ENCODE data around the gene SLC5A3. TPM values are rescaled to one million over a fixed set of nuclear protein-coding genes. Genes with fewer than 3 reads are reported as not detected.
A peak's percentile ranks its signal among the peaks of the same experiment; 100 is the strongest.

Gene SLC5A3
- total RNA-seq = 31.9 and 45.0 TPM in 2 replicates
- 5.8 TPM for polyA plus RNA-seq (2012)

DNA sequence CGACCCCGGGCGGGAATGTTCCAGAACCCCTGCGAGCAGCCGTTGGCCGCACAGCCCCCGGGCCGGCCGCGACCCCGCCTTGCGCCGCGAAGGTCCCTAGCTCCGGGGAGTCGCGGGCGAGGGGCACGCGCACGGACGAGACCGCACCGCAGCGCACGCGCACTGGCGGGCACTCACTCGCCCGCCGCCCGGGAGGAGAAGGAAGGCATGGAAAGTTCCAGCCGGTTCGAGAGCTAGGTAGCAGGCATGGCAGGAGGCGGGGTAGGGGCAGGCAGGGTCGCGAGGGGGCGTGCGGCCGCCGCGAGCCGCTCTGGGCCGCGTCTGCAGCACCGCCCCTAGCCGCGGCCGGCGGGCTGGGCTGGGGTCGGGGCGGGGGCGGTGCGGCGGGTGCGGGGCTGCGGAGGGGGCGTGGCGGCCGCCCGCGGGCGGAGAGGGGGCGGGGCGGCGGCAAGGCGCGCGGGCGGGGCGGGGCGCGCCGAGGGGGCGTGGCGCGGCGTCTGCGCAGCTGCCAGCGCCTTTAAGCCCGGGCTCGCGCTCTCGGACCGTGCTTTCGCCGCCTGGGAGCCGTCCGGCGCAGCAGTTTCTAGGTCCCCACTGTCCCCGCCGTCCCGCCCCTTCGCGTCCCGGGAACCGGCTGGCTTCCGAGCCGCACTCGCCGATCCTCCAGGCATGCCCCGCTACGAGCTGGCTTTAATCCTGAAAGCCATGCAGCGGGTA is at the start of gene SLC5A3, which contains the start of gene MRPS6:
Gene SLC5A3 (plus strand): TSS at position 547 of the 717 bp plus-strand sequence. CDS start 21,621 bp downstream, outside the sequence.
Gene MRPS6 (plus strand): TSS at position 547 of the 717 bp plus-strand sequence. CDS start 123 bp downstream, at position 670.
- DNase-seq (ENCODE audit: low read depth) = peak; percentile 88

DNA sequence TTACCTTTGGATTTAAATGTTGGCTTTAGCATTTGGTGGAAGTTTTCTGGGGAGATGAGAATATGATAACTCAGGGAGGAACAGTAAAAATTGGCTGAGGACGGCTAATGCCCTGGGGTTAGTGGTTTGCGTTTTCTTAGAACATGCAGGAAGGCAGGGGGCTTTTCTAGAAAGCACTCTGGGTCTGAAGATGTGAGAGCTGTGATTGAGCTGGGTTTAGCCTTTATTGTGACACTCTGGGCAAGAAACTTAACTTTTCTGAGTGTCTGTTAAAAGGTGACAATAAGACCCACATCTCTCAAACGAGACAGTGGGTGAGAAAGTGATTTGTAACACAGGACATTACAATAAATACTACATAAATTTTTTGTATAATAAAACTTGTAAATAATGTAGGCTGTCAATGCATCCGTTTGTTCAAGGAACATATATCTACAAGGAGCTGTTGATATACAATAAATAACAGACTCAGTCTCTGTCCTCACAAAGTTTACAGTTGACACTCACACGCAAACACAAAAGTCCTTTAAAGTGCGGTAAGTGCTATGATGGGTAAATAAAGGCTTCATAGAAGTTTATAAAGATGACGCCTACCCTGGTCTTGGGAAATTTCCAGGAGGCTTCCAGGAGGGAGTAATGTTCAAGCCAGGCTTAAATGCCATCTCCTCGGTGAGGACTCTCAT is 49.5 kb upstream of the SLC5A3 start:
- DNase-seq (ENCODE audit: low read depth) = no peak

DNA sequence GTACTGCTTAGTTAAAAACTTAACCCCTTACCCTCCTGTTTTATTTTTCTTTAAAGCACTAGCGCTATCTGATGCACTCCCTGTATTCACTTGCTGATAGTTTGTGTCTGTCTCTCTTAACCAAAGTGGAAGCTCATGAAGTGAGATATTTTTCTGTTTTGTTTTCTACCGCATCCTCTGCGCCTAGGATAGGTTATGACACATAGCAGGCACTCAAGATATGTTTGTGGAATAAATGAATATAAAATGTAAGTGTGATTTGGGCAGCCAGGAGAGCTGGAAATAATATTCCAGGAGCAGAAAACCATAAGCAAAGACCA is 49.0 kb upstream of the SLC5A3 start:
- DNase-seq (ENCODE audit: low read depth) = no peak

GRCh38 chr21:34027721-34028461 is 45.5 kb upstream of the SLC5A3 start:
- no peak for DNase-seq (ENCODE audit: low read depth)

DNA sequence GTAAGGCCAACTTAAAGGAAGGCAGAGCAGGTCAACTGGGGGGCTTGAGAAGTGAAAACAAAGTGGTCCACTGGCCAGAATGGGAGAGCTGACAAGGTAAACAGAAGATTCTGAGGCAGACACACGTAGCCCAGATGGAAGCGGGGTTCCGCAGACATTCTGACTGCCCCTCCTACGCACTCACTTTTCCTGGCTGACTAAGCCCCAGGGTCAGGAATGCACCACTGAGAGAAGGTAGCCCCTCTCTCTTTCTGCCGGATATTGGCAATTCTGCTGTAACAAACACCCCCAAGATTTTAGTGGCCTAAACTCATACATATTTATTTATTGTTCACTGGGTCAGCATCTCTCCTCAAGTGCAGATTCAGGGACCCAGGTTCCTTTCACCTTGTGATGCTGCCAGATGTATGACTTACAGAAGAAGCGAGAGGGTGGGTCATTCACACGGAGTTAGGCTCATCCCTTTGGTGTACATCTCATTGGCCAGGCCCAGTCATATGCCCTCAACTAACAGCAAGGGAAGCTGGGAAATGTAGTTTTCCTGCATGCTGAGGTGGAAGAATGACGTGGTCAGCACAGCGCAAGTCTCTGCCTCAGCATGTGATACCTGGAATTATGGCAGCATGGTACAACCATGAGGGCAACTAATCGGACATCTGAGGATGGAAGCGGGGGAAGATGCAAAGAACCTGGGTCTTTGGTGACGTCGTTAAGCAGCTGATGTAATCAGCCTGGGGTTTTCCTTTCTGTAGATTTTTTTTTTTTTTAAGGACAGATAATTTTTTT is 43.4 kb upstream of the SLC5A3 start:
- DNase-seq (ENCODE audit: low read depth) = no peak

- no peak for DNase-seq (ENCODE audit: low read depth)
These were observed 41.5 kb upstream of the SLC5A3 start for GRCh38 chr21:34031835-34032370.

DNA sequence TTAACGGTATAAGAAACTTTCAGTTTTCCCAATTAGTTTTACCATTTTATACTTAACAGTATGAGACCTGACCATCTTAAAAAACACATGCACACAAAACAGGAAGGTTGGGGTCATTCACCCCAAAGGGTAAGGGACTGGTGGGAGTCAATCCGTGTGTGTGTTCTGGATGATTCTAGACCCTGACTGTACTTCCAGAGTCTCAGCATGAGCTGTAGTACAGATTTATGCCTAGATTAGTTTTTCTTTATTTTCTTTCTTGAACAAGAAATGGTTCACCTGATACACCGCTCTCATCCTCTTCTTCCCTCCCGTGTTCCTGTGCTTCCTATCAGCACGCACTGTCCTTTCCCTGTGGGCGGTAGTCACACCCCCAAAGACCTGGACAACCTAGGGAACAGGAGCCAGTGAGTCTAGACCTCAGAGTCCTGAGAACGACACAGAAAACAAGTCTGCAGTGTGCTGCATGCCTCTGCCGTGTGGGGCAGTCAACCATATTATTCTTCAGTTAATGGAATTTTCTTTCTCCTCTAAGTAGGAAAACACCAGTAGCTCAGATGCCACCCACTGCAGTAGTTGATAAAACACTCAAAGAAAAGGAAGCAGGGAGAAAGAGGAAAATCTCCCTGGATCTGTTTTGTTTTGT is 38.9 kb upstream of the SLC5A3 start:
- no peak for DNase-seq (ENCODE audit: low read depth)

DNA sequence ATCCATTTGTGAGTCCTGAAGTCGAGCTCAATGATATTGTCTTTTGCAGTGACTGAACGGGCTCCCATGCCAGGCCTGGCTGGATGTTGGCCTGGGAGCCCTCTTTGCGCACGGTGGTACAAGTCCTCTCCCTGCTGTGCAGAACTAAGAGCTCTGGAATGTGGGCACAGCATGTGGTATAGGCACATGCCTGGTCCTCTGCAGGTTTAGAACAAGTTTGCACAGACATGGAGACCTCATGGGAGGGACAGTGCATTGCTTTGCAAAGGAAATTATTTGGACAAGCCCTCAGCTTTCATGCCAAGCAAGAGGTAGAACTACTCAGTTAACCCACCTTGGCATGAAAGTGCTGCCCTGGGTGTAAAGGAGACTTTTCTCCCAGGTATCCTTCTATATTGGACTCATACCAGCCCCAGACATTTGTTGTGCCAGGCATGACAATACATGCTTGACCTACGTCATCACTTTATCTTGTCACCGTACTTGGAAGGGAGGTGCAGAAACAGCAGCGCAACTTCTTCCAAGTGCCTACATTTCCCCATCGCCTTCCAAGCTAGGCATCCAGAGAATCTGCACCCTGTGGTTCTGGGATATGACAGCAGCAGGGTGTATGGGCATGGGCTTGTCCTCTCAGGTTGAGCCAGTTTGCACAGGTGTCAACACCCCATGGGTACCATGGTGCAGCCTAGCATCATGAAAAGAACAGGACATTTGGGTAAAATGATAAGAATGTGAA is 37.6 kb upstream of the SLC5A3 start:
- DNase-seq (ENCODE audit: low read depth) = no peak

DNA sequence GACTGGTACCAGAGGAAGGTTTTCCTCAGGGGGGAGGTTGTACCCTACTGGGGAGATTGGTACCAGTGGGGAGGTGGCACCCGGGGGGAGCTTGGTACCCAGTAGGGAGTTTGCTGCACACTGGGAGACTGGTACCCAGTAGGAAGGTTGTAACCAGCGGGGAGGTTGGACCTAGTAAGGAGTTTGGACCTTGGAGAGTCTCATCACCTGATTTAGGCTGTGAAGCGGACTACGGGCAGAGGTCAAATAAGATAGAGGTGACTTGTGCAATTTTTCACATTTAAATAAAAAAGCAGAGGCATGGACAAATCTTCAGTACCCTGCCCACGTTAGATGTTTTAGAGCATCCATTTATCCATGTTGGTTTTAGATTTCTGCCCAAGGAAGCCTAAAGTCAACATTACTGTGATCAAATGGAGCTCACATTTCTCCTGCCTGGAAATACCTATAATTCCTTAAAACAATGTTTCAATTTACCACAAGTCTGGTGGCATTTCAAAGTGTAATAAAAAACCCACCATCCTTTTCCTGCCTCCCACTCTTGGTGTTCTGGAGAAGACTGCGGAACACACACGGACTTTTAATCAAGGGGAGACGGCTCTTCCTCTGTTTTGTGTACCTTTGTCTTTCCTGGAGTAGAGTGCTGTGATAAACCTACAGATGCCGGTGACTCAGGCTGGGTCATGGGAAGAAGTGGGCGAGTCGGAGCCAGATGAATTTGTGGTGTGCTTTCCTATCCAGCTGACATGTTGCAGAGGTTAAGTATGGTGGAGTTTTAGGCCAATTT is 36.2 kb upstream of the SLC5A3 start:
- peak; percentile 39 for DNase-seq (ENCODE audit: low read depth)

DNA sequence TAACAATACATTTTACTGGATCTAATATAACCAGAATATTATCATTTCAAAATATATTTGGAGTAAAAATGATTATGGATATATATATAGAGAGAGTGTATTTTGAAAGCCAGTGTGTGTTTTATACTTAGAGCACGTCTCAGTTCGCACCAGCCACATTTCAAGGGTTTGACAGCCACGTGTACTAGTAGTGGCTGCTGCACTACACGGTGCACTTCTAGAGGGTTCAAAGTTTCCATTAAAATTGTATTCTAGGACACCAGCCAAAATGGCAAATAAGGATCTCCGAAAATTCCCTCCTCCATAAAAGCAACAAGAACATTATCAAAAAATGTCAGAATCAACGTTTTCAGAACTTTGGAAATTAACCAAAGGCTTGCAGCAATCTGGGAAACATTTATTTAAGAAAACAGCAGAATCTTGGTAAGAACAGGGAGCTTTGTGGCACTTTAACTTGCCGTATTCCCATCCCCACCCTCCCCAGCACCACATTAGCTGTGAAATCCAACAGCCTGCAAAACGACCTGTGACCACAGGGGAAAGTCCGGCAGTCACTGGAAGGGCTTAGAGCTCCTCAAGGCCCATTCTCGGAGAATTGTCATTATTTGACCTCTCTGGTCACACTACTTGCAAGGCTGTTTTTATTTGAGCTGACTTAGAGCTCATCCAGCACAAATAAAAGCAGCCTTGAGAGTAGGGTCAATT is 33.5 kb upstream of the SLC5A3 start:
- no peak for DNase-seq (ENCODE audit: low read depth)

DNA sequence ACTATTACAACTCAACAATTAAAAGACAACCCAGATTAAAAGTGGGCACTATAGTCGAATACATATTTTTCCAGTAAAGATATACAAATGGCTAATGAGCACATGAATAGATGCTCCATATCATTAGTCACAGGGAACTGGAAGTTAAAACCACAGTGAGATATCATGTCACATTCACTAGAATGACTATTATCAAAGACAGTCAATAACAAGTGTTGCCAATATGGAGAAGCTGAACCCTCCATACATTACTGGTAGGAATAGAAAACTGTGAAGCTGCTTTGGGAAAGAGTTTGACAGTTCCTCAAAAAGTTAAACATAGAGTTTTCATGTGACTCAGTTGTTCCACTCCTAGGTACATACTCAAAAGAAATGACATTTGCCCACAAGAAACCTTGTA is 30.6 kb upstream of the SLC5A3 start:
- DNase-seq (ENCODE audit: low read depth) = no peak

DNA sequence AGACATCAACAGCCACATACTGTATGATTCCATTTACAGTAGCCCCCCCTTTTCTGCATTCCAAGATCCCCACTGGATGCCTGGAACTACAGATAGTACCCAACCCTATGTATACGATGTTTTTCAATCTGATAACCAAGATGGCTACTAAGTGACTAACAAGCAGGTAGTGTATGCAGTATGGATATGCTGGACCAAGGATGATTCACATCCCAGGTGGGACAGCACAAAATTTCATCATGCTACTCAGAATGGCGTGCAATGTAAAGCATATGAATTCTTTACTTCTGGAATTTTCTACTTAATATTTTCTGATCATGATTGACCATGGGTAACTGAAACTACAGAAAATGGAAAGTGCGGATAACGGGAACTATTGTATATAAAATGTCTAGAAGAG is 30.0 kb upstream of the SLC5A3 start:
- DNase-seq (ENCODE audit: low read depth) = no peak

GRCh38 chr21:34046917-34047316 is 26.5 kb upstream of the SLC5A3 start:
- DNase-seq (ENCODE audit: low read depth) = no peak

DNA sequence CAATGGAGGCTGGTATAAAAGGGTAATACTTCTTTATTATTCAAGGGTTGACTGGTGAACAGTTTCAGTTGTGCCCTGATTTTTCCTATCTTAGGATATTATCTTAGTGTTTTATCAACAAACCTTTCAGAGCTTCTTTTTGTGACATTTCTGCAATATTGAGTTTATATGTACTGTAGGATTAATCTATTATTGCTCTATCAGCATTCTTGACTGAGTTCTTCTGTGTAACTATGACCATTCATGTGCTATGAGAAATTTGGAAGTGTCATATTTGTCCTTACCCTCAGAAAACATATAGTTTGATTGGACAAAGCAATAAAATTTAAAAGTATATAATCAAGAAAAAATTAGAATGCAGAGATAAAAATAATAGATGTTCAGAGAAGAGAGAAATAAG is 25.5 kb upstream of the SLC5A3 start:
- no peak for DNase-seq (ENCODE audit: low read depth)

GRCh38 chr21:34052171-34052570 is 21.2 kb upstream of the SLC5A3 start:
- DNase-seq (ENCODE audit: low read depth) = no peak

- DNase-seq (ENCODE audit: low read depth) = no peak
These were observed 19.1 kb upstream of the SLC5A3 start for GRCh38 chr21:34054259-34054658.

- DNase-seq (ENCODE audit: low read depth) = no peak
These were observed 17.8 kb upstream of the SLC5A3 start for GRCh38 chr21:34055615-34056014.

DNA sequence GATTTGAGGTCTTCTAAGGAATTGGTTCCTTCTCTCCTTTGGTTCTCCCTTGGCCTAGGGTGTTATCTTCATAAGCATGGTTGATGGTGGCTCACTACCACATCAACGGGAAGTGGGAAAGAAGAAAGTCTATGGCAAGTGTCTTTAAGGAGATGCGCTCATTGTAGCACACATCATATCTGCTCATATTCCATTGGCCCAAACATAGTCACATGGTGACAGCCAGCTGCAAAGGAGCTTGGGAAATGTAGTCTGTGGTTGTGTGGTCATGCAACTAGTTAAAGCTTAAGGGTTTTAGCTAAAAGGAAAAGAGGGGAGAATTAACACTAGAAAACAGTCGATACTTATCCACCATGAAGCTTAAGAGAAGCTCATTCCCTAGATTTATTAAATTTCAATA is 11.4 kb upstream of the SLC5A3 start:
- DNase-seq (ENCODE audit: low read depth) = no peak
